HPDE6-E6E7 (cell line): ENCODE results near the gene AGAP5.
"Not testable (repeated sequence)": the region's sequence is repeated elsewhere in the genome, so short reads cannot be mapped to it uniquely, and the experiment has no call there.

Source experiments
- DNase-seq: peaks from one replicate; pipeline ENCODE4 v3.0.0; 2011; ENCODE audit warnings: missing footprints; ENCODE audit errors: extremely low spot score

Gene AGAP5

GRCh38 chr10:73714483-73714882 is 16.6 kb upstream of the AGAP5 start:
- DNase-seq: not testable (repeated sequence)

- not testable (repeated sequence) for DNase-seq
Measured at GRCh38 chr10:73713912-73714311, 16.0 kb upstream of the AGAP5 start.

- DNase-seq: not testable (repeated sequence)
Measured at GRCh38 chr10:73711683-73712082, 13.8 kb upstream of the AGAP5 start.

DNA sequence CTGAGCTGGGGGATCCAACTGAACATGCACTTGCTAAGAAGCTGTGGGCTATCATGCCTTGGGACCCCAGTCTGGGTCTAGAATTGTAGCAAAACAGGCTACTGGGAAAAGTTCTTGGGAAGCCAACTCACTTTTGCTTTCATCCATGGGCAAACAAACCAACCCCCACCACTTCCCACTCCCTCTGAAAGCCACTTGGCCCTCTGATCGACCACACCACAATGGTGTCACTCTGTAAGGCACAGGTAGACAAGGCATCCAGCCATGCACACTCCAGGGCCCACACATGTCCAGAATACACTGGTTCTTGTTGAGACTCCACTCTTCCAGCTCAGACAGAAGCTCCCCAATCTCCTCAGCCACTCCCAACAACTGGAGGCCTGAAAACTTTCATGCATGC is 10.2 kb upstream of the AGAP5 start:
- not testable (repeated sequence) for DNase-seq

- not testable (repeated sequence) for DNase-seq
Measured at GRCh38 chr10:73707628-73708027, 9.7 kb upstream of the AGAP5 start.

GRCh38 chr10:73706488-73706887 is 8.6 kb upstream of the AGAP5 start:
- DNase-seq: not testable (repeated sequence)

DNA sequence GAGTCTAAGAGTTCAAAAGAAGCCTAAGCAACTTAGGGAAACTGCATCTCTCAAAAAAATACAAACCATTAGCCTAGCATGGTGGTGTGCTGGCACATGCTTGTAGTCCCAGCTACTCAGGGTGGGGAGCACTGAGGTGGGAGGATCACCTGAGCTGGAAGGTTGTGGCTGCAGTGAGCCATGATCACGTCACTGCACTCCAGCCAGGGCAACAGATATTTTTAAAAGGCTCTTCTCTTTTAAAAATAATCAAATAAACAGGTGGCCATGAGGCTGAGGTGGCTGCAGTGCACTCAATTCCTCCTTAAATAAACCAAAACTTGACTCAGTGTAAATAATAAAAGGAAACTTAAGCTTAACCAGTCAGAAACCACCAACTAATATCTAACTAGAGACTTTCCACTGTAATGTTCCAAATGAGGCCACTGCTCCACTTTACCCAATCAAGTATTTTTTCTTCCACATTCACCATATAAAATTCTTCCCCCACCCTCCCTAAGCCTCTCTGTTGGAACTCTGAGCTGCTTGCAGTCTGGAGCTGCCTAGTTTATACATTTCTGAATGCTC is 7.7 kb upstream of the AGAP5 start:
- DNase-seq: not testable (repeated sequence)

GRCh38 chr10:73703924-73704323 is 6.0 kb upstream of the AGAP5 start:
- DNase-seq: not testable (repeated sequence)

GRCh38 chr10:73698819-73699218 is 910 bp upstream of the AGAP5 start:
- DNase-seq: not testable (repeated sequence)

- not testable (repeated sequence) for DNase-seq
Measured at GRCh38 chr10:73695302-73695701, 2.6 kb downstream of the AGAP5 start.

- not testable (repeated sequence) for DNase-seq
Measured at GRCh38 chr10:73690755-73691154, 7.2 kb downstream of the AGAP5 start.

GRCh38 chr10:73689596-73689995 is 8.3 kb downstream of the AGAP5 start:
- DNase-seq: not testable (repeated sequence)

GRCh38 chr10:73687641-73688040 is 10.3 kb downstream of the AGAP5 start:
- not testable (repeated sequence) for DNase-seq

DNA sequence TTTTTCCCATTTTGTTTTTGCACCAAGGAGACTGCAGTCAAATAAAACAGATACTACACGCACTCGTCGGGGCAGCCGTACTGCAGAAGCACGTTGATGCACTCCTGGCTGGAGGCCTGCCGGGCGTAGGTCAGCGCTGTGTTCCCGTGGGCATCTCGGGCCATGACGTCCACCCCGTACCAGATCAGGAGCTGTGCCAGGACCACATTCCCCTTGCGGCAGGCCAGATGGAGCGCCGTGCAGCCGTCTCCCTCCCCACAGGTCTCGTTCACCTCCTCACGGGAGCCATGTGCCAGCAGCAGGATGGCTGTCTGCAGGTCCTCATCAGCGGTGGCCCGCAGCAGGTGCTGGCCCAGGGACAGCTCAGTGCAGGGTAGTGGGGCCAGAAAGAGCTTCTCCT is 23.4 kb downstream of the AGAP5 start:
- DNase-seq: not testable (repeated sequence)

DNA sequence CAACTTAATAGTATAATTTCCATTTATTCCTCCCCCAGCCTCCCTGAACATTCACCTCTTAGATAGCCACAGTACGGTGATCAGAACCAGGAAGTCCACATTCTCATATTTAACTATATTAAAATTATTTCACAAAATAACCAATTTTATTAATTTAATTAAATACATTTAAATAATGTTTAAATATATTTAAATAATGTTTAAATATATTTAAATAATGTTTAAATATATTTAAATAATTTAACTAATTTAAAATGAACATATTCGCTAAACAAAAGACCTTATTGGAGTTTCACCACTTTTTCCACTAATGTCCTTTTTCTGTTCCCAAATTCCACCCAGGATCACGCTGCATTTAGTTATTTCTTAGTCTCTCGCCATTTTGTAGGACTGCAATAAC is 29.5 kb downstream of the AGAP5 start:
- not testable (repeated sequence) for DNase-seq

- DNase-seq: not testable (repeated sequence)
Measured at GRCh38 chr10:73666153-73666809, 31.6 kb downstream of the AGAP5 start.

- DNase-seq: not testable (repeated sequence)
Measured at GRCh38 chr10:73665581-73665980, 32.3 kb downstream of the AGAP5 start.

- not testable (repeated sequence) for DNase-seq
Measured at GRCh38 chr10:73664156-73665040, 33.5 kb downstream of the AGAP5 start.

- DNase-seq: not testable (repeated sequence)
Measured at GRCh38 chr10:73663621-73664020, 34.3 kb downstream of the AGAP5 start.

GRCh38 chr10:73662705-73663104 is 35.2 kb downstream of the AGAP5 start:
- DNase-seq: not testable (repeated sequence)

DNA sequence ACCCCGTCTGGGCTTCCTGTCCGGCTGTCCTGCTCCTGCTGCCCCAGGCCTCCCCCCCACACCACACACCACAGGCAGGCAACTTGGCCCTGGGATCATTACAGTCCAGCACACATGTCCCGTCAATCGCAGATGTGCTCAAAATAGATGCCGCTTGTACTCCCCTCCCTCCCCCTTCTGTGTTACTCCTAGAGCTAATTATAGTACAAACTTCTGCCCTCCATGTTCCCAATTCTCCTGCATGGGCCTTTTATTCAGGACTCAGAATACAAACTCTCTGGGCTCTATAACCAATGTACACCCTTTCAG is 42.0 kb downstream of the AGAP5 start, which contains the start of gene SYNPO2L:
Gene SYNPO2L, minus strand, starts transcription at position 40 of the 309 bp plus-strand sequence. CDS start 107 bp downstream, outside the sequence.
- DNase-seq: no peak

DNA sequence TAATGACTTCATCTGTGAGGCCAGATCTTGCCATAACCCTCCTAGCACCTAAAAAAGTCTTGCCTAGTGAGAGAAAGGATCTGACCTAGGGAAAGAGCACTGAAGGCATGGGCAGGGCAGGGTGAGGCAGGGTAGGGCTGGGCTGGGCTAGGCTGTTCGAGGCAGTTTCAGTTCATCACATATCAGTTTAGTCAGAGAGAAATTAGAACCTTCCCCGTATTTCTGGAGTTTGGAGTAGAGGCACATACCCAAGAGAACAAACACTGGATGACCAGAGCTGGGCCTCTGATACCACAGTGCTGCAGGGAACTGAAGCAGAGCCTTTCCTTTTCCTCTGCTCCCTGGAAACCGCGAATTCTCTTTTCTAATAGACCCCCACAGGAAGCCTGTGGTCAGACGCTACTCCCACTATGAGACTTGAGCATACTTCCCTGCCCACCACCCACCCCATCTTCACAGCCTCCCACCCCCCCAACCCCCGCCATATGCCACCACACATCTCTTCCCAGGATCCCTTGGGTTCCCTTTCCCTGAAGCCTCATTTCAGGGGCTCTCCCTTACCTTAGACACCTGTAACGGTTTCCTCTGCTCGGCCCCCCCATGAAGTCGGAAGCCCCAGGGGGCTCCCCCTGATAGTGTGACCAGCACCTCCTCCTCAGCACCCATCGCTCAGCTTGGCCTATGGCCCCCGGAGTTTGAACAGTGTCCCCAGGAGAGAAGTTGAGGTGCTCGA is 42.5 kb downstream of the AGAP5 start:
- DNase-seq: no peak
